ENCODE results near the gene TUT7. TPM values are rescaled to one million over a fixed set of nuclear protein-coding genes. Genes with fewer than 3 reads are reported as not detected.

Gene TUT7
- total and polyA plus RNA-seq, 2 of the 4 experiments (the other 2 are of a cell fraction) = 13.3 to 33.3 TPM

- Histone ChIP-seq H3K4ac (ENCODE audit: low read depth, low read length) (no peak overlapping the region), H2AK5ac (ENCODE audit: low read depth, low read length) (no peak overlapping the region), H2BK5ac (ENCODE audit: low read depth, low read length, poor library complexity, severe bottlenecking) (no peak overlapping the region), H2BK15ac (ENCODE audit: low read depth, low read length) (no peak overlapping the region), H4K8ac (ENCODE audit: low read depth in 2 of 2, low read length in 2 of 2) (no peak overlapping the region), H2BK120ac (ENCODE audit: low read depth, low read length) (no peak overlapping the region), H3K4me1 (ENCODE audit: control insufficient read depth, insufficient read depth, low read length) (peaks cover 2% of the 10 kb centered on the region), H3K14ac (replicated peaks; ENCODE audit: low read depth, low read length) (no peak overlapping the region), H3K79me1 (ENCODE audit: low read depth in 1 of 2, low read length in 2 of 2) (peaks cover 5 to 9% of the 10 kb centered on the region in 2 experiments), H3K27me3 (ENCODE audit: control insufficient read depth, insufficient read depth, low read length) (no peaks in the 10 kb centered on the region), H2BK20ac (ENCODE audit: low read depth, low read length) (no peak overlapping the region), H3K4me2 (ENCODE audit: low read depth, low read length) (no peak overlapping the region), H3K27ac (ENCODE audit: insufficient read depth, low read length) (no peak overlapping the region), H3K9ac (ENCODE audit: low read depth, low read length) (no peak overlapping the region), H2AK9ac (replicated peaks; ENCODE audit: low read depth, low read length, poor library complexity) (no peak overlapping the region), H3K36me3 (ENCODE audit: control insufficient read depth, insufficient read depth, low read length) (peaks cover 5% of the 10 kb centered on the region), H3K9me3 (ENCODE audit: control insufficient read depth, insufficient read depth, low read length) (no peaks in the 10 kb centered on the region), H3K4me3 (ENCODE audit: insufficient read depth, low read depth, low read length) (no peak overlapping the region), H3K18ac (ENCODE audit: low read depth, low read length) (no peak overlapping the region), H4K5ac (ENCODE audit: low read depth, low read length) (no peak overlapping the region; the same call in 1 of the 2 replicates), H3K23ac (ENCODE audit: low read depth, low read length) (no peak overlapping the region), H3K9me1 (ENCODE audit: insufficient read depth, low read length) (no peaks in the 10 kb centered on the region), H4K91ac (ENCODE audit: insufficient read depth, low read depth, low read length) (no peak overlapping the region), H3K56ac (ENCODE audit: extremely low read depth, insufficient read depth, low read length) (no peak overlapping the region), H2AFZ (replicated peaks; ENCODE audit: low read length, poor library complexity) (no peak overlapping the region), H4K20me1 (ENCODE audit: insufficient read depth, low read length) (peaks cover 7% of the 10 kb centered on the region; the same call in 1 of the 2 replicates)
- BruUV-seq (replicated peaks) = no TSS peak
- POLR2A ChIA-PET (ENCODE audit: unreplicated experiment) = no interaction called here
- CTCF ChIA-PET = no interaction called here
- intact Hi-C loops (cut with micrococcal nuclease) = loop anchor here (5.0 kb wide), 1 partner anchor 36 kb away; no protein-coding TSS in a partner anchor
- ATAC-seq (ENCODE audit: low read depth) (no peak), DNase-seq (no peak)
- dilution Hi-C loops (cut with HindIII; ENCODE audit: low sequenced_read_pairs, unreplicated experiment) = no loop called here
- 39% methylated on average over 3 of the region's 3 CpGs; no CpG with 5 or more reads in 1 of the 2 experiments for WGBS, 2 experiments (ENCODE audit: extremely low coverage in 2 of 2, insufficient read length in 1 of 2)
- in situ Hi-C loops (cut with MboI; ENCODE audit: low sequenced_read_pairs) = no loop called here
- no peak for TF ChIP-seq SMC3 (IDR thresholded peaks at IDR 0.05; ENCODE audit: low read depth, low read length)
- TF ChIP-seq RFX5 (IDR thresholded peaks at IDR 0.05; ENCODE audit: low read depth, low read length) = no peak
- TF ChIP-seq USF2 (IDR thresholded peaks at IDR 0.05; ENCODE audit: low read depth, low read length) = no peak
- TF ChIP-seq FOS (IDR thresholded peaks at IDR 0.05; ENCODE audit: low read depth, low read length) = no peak
- TF ChIP-seq NFE2L2 (IDR thresholded peaks at IDR 0.05; ENCODE audit: low read depth, low read length) = no peak
- TF ChIP-seq RAD21 (IDR thresholded peaks at IDR 0.05; ENCODE audit: low read length) = no peak
- TF ChIP-seq MXI1 (IDR thresholded peaks at IDR 0.05; ENCODE audit: borderline replicate concordance, low read depth, low read length) = no peak
- TF ChIP-seq BHLHE40 (IDR thresholded peaks at IDR 0.05; ENCODE audit: low read depth, low read length) = no peak
- TF ChIP-seq MAFK (IDR thresholded peaks at IDR 0.05; ENCODE audit: low read depth, low read length) = no peak
- TF ChIP-seq CTCF (conservative IDR thresholded peaks at IDR 0.05; ENCODE audit: low read depth, low read length) = no peak
- no peak for TF ChIP-seq CHD1 (IDR thresholded peaks at IDR 0.05; ENCODE audit: low read depth, low read length)
- TF ChIP-seq ELK1 (IDR thresholded peaks at IDR 0.05; ENCODE audit: borderline replicate concordance, low read depth, low read length) = no peak
- TF ChIP-seq RCOR1 (IDR thresholded peaks at IDR 0.05; ENCODE audit: insufficient replicate concordance, low read length) = no peak
- TF ChIP-seq POLR2A (IDR thresholded peaks at IDR 0.05; ENCODE audit: low read depth, low read length) = no peak
- TF ChIP-seq CEBPB (IDR thresholded peaks at IDR 0.05; ENCODE audit: low read depth, low read length) = no peak
- no peak for TF ChIP-seq MAZ (IDR thresholded peaks at IDR 0.05; ENCODE audit: borderline replicate concordance, low read depth, low read length)
Observed at GRCh38 chr9:86286278-86286677, 67.9 kb downstream of the TUT7 start.
